ENCODE measurements around the gene BOLA2B. TPM values are rescaled to one million over a fixed set of nuclear protein-coding genes. Genes with fewer than 3 reads are reported as not detected.

BOLA2B gene
- total RNA-seq, 1 donor from 2014 or later = 90.4 TPM

DNA sequence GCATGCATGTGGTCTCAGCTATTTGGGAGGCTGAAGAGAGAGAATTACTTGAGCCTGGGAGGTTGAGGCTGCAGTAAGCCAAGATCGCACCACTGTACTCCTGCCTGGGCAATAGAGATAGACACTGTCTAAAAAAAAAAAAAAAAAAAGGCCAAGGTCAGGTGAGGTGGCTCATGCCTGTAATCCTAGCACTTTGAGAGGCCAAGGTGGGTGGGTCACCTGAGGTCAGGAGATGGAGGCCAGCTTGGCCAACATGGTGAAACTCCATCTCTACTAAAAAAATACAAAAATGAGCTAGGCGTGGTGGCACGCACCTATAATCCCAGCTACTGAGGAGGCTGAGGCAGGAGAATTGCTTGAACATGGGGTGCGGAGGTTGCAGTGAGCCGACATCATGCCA lies 38.3 kb downstream of the BOLA2B start:
- no peak overlapping the region for H3K27ac Mint-ChIP-seq

DNA sequence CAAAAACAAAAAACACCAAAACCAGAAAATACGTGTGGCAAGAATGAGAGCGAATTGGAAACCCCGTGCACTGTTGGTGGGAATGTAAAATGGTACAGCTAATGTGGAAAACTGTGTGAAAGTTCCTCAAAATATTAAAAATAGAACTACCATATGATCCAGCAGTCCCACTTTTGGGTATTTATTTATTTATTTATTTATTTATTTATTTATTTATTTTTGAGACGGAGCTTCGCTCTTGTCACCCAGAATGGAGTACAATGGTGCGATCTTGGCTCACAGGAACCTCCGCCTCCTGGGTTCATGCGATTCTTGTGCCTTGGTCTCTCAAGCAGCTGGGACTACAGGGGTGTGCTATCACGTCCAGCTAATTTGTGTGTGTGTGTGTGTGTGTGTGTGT lies 40.9 kb downstream of the BOLA2B start:
- Histone ChIP-seq H3K36me3 (no peaks in the 10 kb centered on the region), H4K20me1 (ENCODE audit: low read depth) (no peaks in the 10 kb centered on the region), H3K27me3 (no peaks in the 10 kb centered on the region), H3K27ac (no peak overlapping the region), H3K9ac (no peak overlapping the region), H3K4me1 (no peaks in the 10 kb centered on the region), H3K79me2 (ENCODE audit: low read depth) (no peaks in the 10 kb centered on the region), H3F3A (ENCODE audit: low read depth) (no peaks in the 10 kb centered on the region), H2AFZ (replicated peaks) (no peak overlapping the region), H3K4me3 (no peak overlapping the region), H3K9me3 (ENCODE audit: low read depth) (peaks cover 7% of the 10 kb centered on the region), H3K4me2 (no peak overlapping the region)
- H3K36me3 Mint-ChIP-seq = peaks cover 2% of the 10 kb centered on the region
- no peak for DNase-seq (ENCODE audit: low spot score)
- peaks cover 17% of the 10 kb centered on the region for H3K9me3 Mint-ChIP-seq
- H3K27me3 Mint-ChIP-seq (ENCODE audit: insufficient read depth, low read depth) = peaks cover 8% of the 10 kb centered on the region
- no peak overlapping the region for H3K27ac Mint-ChIP-seq
- TF ChIP-seq EZH2phosphoT487 (IDR thresholded peaks at IDR 0.05) (no peak), EZH2 (IDR thresholded peaks at IDR 0.05) (no peak)
- H3K4me3 Mint-ChIP-seq = no peak overlapping the region
- H3K4me1 Mint-ChIP-seq = no peaks in the 10 kb centered on the region

More for the DNA sequence above, 38.3 kb downstream of the BOLA2B start:
- no peak for DNase-seq (ENCODE audit: low spot score)
- no peak overlapping the region for H3K4me3 ChIP-seq
- no peak overlapping the region for H3K9ac ChIP-seq
- Mint-ChIP-seq H3K4me3 (no peak overlapping the region), H3K4me1 (no peaks in the 10 kb centered on the region), H3K9me3 (peaks cover 10% of the 10 kb centered on the region), H3K36me3 (no peaks in the 10 kb centered on the region), H3K27me3 (ENCODE audit: insufficient read depth, low read depth) (peaks cover 6% of the 10 kb centered on the region)
- no peaks in the 10 kb centered on the region for H3K4me1 ChIP-seq
- no peaks in the 10 kb centered on the region for H3K9me3 ChIP-seq (ENCODE audit: low read depth)
- H3K27ac ChIP-seq = no peak overlapping the region
- H2AFZ ChIP-seq (replicated peaks) = no peak overlapping the region
- H3K79me2 ChIP-seq (ENCODE audit: low read depth) = no peaks in the 10 kb centered on the region
- no peaks in the 10 kb centered on the region for H3K27me3 ChIP-seq
- no peaks in the 10 kb centered on the region for H3F3A ChIP-seq (ENCODE audit: low read depth)
- no peak overlapping the region for H3K4me2 ChIP-seq
- TF ChIP-seq, protein P1, sequence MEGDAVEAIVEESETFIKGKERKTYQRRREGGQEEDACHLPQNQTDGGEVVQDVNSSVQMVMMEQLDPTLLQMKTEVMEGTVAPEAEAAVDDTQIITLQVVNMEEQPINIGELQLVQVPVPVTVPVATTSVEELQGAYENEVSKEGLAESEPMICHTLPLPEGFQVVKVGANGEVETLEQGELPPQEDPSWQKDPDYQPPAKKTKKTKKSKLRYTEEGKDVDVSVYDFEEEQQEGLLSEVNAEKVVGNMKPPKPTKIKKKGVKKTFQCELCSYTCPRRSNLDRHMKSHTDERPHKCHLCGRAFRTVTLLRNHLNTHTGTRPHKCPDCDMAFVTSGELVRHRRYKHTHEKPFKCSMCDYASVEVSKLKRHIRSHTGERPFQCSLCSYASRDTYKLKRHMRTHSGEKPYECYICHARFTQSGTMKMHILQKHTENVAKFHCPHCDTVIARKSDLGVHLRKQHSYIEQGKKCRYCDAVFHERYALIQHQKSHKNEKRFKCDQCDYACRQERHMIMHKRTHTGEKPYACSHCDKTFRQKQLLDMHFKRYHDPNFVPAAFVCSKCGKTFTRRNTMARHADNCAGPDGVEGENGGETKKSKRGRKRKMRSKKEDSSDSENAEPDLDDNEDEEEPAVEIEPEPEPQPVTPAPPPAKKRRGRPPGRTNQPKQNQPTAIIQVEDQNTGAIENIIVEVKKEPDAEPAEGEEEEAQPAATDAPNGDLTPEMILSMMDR (IDR thresholded peaks at IDR 0.05) = no peak
- TF ChIP-seq EZH2phosphoT487 (IDR thresholded peaks at IDR 0.05) (no peak), EZH2 (IDR thresholded peaks at IDR 0.05) (no peak)
- no peaks in the 10 kb centered on the region for H3K36me3 ChIP-seq
- no peaks in the 10 kb centered on the region for H4K20me1 ChIP-seq (ENCODE audit: low read depth)

DNA sequence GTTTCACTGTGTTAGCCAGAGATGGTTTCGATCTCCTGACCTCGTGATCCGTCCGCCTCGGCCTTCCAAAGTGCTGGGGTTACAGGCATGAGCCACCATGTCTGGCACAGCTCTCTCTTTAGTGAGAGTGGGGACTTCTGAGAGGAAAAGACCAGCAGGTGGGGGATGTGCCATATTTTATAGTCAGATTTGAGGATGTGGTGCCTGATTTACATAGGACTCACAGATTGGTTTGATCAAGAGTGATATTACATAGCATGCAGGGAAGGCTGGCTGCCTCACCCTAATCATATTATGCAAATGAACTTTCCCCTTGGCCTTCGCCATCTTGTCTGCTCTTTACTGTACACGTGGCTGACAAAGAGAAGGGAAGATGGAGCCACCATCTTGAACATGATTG lies 42.4 kb downstream of the BOLA2B start:
- no peak overlapping the region for H3K27ac ChIP-seq
- Mint-ChIP-seq H3K4me1 (no peaks in the 10 kb centered on the region), H3K4me3 (no peak overlapping the region), H3K9me3 (peaks cover 17% of the 10 kb centered on the region), H3K36me3 (peaks cover 2% of the 10 kb centered on the region), H3K27me3 (ENCODE audit: insufficient read depth, low read depth) (peaks cover 10% of the 10 kb centered on the region), H3K27ac (no peak overlapping the region)
- H3K79me2 ChIP-seq (ENCODE audit: low read depth) = no peaks in the 10 kb centered on the region
- H3K4me2 ChIP-seq = no peak overlapping the region
- no peaks in the 10 kb centered on the region for H3F3A ChIP-seq (ENCODE audit: low read depth)
- H3K9me3 ChIP-seq (ENCODE audit: low read depth) = peaks cover 7% of the 10 kb centered on the region
- no peak overlapping the region for H3K9ac ChIP-seq
- no peaks in the 10 kb centered on the region for H3K4me1 ChIP-seq
- no peaks in the 10 kb centered on the region for H4K20me1 ChIP-seq (ENCODE audit: low read depth)
- DNase-seq (ENCODE audit: low spot score) = no peak
- H3K36me3 ChIP-seq = no peaks in the 10 kb centered on the region
- TF ChIP-seq EZH2phosphoT487 (IDR thresholded peaks at IDR 0.05) (no peak), EZH2 (IDR thresholded peaks at IDR 0.05) (no peak)
- TF ChIP-seq, protein P1 (IDR thresholded peaks at IDR 0.05) = no peak
- no peak overlapping the region for H2AFZ ChIP-seq (replicated peaks)
- no peaks in the 10 kb centered on the region for H3K27me3 ChIP-seq
- no peak overlapping the region for H3K4me3 ChIP-seq

DNA sequence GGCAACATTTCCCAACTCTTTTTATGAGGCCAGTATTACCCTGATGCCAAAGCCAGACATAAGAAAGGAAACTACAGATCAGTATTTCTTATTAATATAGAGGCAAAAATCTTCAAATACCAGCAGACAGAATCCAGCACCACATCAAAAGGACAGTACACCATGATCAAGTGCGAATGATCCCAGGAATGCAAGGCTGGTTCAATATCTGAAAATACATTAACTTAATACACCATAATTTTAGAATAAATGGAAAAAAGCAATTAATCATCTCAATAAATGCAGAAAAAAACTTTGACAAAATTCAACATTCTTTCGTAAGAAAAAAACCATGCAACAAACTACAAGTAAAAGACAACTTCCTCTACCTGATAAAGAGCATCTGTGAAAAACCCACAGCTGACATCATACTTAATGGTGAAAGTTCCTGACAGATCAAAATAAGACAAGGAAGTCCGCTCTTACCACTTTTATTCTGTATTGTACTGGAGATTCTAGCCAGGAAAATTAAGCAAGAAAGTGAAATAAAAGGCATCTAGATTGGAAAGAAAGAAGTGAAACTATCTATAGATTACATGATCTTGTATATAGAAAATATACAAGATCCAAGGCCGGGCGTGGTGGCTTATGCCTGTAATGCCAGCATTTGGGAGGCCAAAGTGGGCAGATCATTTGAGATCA lies 44.1 kb downstream of the BOLA2B start:
- Histone ChIP-seq H3K27me3 (no peaks in the 10 kb centered on the region), H3K9ac (no peak overlapping the region), H3K9me3 (ENCODE audit: low read depth) (peaks cover 7% of the 10 kb centered on the region), H3K4me1 (no peaks in the 10 kb centered on the region), H4K20me1 (ENCODE audit: low read depth) (no peaks in the 10 kb centered on the region), H3K79me2 (ENCODE audit: low read depth) (no peaks in the 10 kb centered on the region), H3K4me2 (no peak overlapping the region), H3K36me3 (no peaks in the 10 kb centered on the region), H2AFZ (replicated peaks) (no peak overlapping the region), H3K27ac (no peak overlapping the region), H3K4me3 (no peak overlapping the region), H3F3A (ENCODE audit: low read depth) (no peaks in the 10 kb centered on the region)
- DNase-seq (ENCODE audit: low spot score) = no peak
- Mint-ChIP-seq H3K4me3 (no peak overlapping the region), H3K27ac (no peak overlapping the region), H3K27me3 (ENCODE audit: insufficient read depth, low read depth) (peaks cover 10% of the 10 kb centered on the region), H3K36me3 (peaks cover 2% of the 10 kb centered on the region), H3K9me3 (peaks cover 17% of the 10 kb centered on the region), H3K4me1 (no peaks in the 10 kb centered on the region)
- no peak for TF ChIP-seq EZH2 (IDR thresholded peaks at IDR 0.05)
- TF ChIP-seq EZH2phosphoT487 (IDR thresholded peaks at IDR 0.05) = no peak
- TF ChIP-seq, protein P1 (IDR thresholded peaks at IDR 0.05) = no peak
